ENCODE measurements around the gene CYP46A1. TPM values are rescaled to one million over a fixed set of nuclear protein-coding genes. Genes with fewer than 3 reads are reported as not detected.
A peak's percentile ranks its signal among the peaks of the same experiment; 100 is the strongest.

The CYP46A1 gene
- total and polyA plus RNA-seq, 10 donors, result 0.11 to 0.85 (median 0.32) TPM

DNA sequence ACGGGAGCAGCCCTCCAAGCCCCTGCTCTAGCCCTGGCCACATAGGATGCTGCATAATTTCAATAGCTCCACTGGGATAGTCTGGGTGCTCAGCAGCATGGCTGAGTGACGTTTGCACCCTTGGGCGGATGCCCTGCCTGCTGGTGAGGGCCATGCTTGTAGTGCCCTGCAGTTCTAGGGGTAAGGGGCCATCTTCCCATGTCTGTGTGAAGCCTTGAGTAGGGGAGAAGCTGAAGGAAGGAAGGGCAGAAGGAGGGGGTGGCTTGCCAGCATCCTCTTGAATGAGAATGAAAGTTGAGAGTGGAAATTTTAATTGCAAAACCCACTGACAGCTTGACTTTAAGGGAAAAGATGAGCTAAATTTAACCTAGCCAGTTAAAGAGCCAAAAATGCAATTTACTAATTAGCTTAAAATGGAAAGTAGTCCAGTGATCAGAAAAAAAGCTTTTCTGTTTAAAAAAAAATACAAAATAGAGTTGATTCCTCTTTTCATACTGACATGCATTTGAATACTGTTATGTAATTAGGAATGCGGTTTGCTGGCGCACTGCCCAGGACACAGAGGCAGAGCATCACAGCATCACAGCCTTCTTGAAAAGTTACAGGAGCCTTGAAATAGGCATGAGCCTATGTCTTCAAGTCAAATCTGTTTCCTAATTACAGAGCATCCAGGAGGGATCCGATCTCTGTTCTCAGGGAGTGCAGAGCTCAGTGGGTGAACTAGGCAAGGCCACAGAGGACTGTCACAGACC is 90.6 kb downstream of the CYP46A1 start:
- H3K4me3 ChIP-seq, result no peak overlapping the region
- WGBS, 5 donors, result 49 to 60% (median 54%) methylated on average over 6 of the region's 6 CpGs
- intact Hi-C loops (cut with DNase I; ENCODE audit: low total_unique reads), result no loop called here
- peaks cover 0 to 28% (median 0%) of the 10 kb centered on the region in 7 donors for H3K27me3 ChIP-seq (replicated peaks in 1 of 7)
- no peaks in the 10 kb centered on the region for H3K36me3 ChIP-seq
- H3K4me1 ChIP-seq, result peaks cover 0 to 13% (median 0%) of the 10 kb centered on the region in 6 donors
- peaks cover 0 to 16% (median 13%) of the 10 kb centered on the region in 8 donors for H3K9me3 ChIP-seq
- no peak for DNase-seq
- TF ChIP-seq POLR2A (IDR thresholded peaks at IDR 0.05) (no peak), POLR2AphosphoS5 (IDR thresholded peaks at IDR 0.05) (no peak), CTCF (IDR thresholded peaks at IDR 0.05 in 8 of 11, conservative IDR thresholded peaks at IDR 0.05 in 3 of 11) (no peak)
- H3K27ac ChIP-seq, result peak overlapping the region in 6 of 8 donors; percentile 17 to 47 (median 38)

- Histone ChIP-seq H3K27me3 (replicated peaks in 1 of 7) (peaks cover 0 to 28% (median 0%) of the 10 kb centered on the region in 7 donors), H3K36me3 (no peaks in the 10 kb centered on the region), H3K27ac (peak overlapping the region in 5 of 8 donors; percentile 14 to 47 (median 17)), H3K9me3 (peaks cover 0 to 22% (median 15%) of the 10 kb centered on the region in 8 donors), H3K4me3 (no peak overlapping the region), H3K4me1 (peaks cover 0 to 13% (median 0%) of the 10 kb centered on the region in 6 donors)
- WGBS, 5 donors, result 84 to 93% (median 87%) methylated on average over 9 of the region's 9 CpGs
- intact Hi-C loops (cut with DNase I; ENCODE audit: low total_unique reads), result no loop called here
- no peak for TF ChIP-seq POLR2AphosphoS5 (IDR thresholded peaks at IDR 0.05)
- no peak for TF ChIP-seq CTCF (IDR thresholded peaks at IDR 0.05 in 8 of 11, conservative IDR thresholded peaks at IDR 0.05 in 3 of 11)
- no peak for TF ChIP-seq POLR2A (IDR thresholded peaks at IDR 0.05)
- DNase-seq, result no peak
These were observed 91.3 kb downstream of the CYP46A1 start for GRCh38 chr14:99775351-99775750.

Other genes with a start within 250 kb of the CYP46A1 start
- 10 to 100 TPM; 47.9 to 84.4 (median 64.6) TPM for gene SETD3, start 203.4 kb upstream of the CYP46A1 start, total RNA-seq
- 10 to 100 TPM; 18.1 to 28.4 (median 19.1) TPM for gene SETD3, start 203.4 kb upstream of the CYP46A1 start, polyA plus RNA-seq
- 10 to 100 TPM; 38.3 to 58.3 (median 50.3) TPM for gene CCNK, start 202.9 kb upstream of the CYP46A1 start, total RNA-seq
- 10 to 100 TPM; 11.8 to 15.5 (median 12.8) TPM for gene CCNK, start 202.9 kb upstream of the CYP46A1 start, polyA plus RNA-seq
- gene CCDC85C, start 80.1 kb upstream of the CYP46A1 start, total RNA-seq, result 10 to 100 TPM in 4 of 7 donors, 1 to 10 TPM in 3; 6.0 to 12.4 (median 11.3) TPM
- gene CCDC85C, start 80.1 kb upstream of the CYP46A1 start, polyA plus RNA-seq, result 1 to 10 TPM; 1.6 to 6.5 (median 1.9) TPM
- gene HHIPL1, start 39.2 kb upstream of the CYP46A1 start, total RNA-seq, result 1 to 10 TPM; 1.8 to 4.2 (median 2.8) TPM
- under 1 TPM; 0.43 to 0.67 (median 0.64) TPM for gene HHIPL1, start 39.2 kb upstream of the CYP46A1 start, polyA plus RNA-seq
- 10 to 100 TPM in 2 of 7 donors, 1 to 10 TPM in 5; 4.6 to 15.5 (median 6.9) TPM for gene EML1, start 109.1 kb downstream of the CYP46A1 start, total RNA-seq
- 1 to 10 TPM; 1.8 to 2.2 (median 2.2) TPM for gene EML1, start 109.1 kb downstream of the CYP46A1 start, polyA plus RNA-seq